ENCODE results near the gene FIGNL1.

The FIGNL1 gene

DNA sequence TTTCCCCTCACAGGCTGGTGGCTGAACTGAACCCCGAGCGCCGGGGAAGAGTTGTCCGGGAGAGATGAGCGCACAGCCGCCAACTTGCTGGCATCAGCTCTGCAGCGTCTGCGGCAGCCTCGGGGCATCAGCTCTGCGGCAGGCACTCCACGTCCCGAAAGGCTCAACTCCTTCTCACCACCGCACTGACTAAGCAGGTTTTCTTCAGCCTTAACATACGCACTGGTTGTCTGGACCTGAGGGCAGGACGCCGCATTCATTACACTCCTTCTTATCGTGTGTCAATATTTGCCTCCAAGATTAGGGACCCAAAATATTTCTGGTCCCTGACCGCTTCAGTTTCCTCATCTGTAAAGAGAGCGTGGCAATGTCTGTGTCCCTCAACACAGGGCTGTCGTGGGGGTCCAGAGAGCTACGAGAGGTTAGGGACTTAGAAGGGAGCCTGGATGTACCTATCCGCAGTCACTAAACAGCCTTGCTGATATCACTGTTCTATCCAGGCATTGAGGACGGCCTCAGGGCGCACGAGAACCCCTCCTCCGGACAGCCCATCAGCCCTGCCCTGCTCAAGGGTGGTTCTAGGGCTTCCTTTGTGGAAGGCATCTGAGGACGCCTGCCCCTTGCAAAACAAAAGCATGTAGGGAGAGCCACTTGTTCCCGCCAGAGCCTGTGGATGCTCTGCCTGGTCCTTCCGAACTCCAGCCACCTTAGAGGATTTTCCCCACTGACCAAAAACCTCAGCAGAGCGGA is 42.8 kb upstream of the FIGNL1 start:
- no peak for TF ChIP-seq CTCF (conservative IDR thresholded peaks at IDR 0.05; ENCODE audit: low read depth, low read length)
- H3K4me3 ChIP-seq (ENCODE audit: low read length) = no peak overlapping the region
- no peak for DNase-seq (ENCODE audit: low read depth)

DNA sequence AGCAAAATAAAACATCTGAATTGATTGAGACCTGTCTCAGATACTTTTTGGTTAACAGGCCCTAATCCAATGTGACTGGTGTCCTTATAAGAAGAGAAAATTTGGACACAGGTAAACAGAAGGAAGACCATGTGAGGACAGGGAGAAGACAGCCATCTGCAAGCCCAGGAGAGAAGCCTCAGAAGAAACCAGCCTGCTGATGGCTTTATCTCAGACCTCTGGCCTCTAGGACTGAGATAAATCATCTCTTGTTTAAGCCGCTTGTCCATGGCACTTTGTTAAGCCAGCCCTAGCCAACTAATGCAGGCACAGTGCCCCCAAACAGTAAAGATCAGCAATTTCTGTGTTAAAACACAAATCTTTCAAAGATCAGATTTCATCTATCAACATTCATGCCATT is 41.8 kb upstream of the FIGNL1 start:
- no peak overlapping the region for H3K4me3 ChIP-seq (ENCODE audit: low read length)
- DNase-seq (ENCODE audit: low read depth) = no peak
- TF ChIP-seq CTCF (conservative IDR thresholded peaks at IDR 0.05; ENCODE audit: low read depth, low read length) = no peak

- H3K4me3 ChIP-seq (ENCODE audit: low read length) = no peak overlapping the region
- no peak for DNase-seq (ENCODE audit: low read depth)
- no peak for TF ChIP-seq CTCF (conservative IDR thresholded peaks at IDR 0.05; ENCODE audit: low read depth, low read length)
Measured at GRCh38 chr7:50491209-50491608, 41.1 kb upstream of the FIGNL1 start.

- no peak for TF ChIP-seq CTCF (conservative IDR thresholded peaks at IDR 0.05; ENCODE audit: low read depth, low read length)
- no peak for DNase-seq (ENCODE audit: low read depth)
- no peak overlapping the region for H3K4me3 ChIP-seq (ENCODE audit: low read length)
Measured at GRCh38 chr7:50488379-50488778, 38.2 kb upstream of the FIGNL1 start.

DNA sequence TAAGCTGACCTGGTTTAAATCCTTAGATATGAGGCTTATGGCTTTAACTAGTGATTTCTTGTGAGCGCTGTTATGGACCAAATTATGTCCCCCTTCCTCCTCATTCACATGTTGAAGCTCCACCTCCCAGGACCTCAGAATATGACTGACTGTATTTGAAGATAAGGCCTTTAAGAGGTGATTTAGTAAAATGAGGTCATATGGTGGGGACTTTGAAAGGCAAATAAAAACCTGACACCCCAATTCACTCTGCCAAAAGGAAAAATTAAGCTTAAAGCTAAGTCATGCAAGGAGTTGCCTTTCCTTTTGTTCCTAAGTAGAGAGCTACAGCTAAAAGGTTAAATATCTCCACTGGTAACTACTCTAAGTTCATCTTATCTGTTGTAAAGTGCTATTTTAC is 36.4 kb upstream of the FIGNL1 start:
- DNase-seq (ENCODE audit: low read depth) = no peak
- TF ChIP-seq CTCF (conservative IDR thresholded peaks at IDR 0.05; ENCODE audit: low read depth, low read length) = no peak
- no peak overlapping the region for H3K4me3 ChIP-seq (ENCODE audit: low read length)

DNA sequence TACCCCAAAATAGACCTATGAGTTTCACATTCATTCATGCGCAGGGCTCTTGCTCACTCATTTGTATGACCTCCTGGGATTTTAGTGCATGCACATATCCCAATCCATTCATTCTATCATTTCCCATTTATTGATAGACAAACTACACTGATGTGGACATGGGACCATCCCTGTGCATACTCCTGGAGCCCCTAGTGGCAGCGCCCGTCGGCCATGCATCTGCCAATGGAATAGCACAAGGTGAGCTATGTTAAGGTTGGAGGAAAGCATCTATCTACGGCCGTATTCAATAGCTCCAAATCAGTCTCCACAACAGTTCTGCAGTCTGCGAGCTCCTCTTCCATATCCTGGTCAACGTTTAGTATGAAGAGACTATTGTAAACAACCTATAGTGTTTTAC is 31.7 kb upstream of the FIGNL1 start:
- DNase-seq (ENCODE audit: low read depth) = no peak
- H3K4me3 ChIP-seq (ENCODE audit: low read length) = no peak overlapping the region
- no peak for TF ChIP-seq CTCF (conservative IDR thresholded peaks at IDR 0.05; ENCODE audit: low read depth, low read length)

- H3K4me3 ChIP-seq (ENCODE audit: low read length) = no peak overlapping the region
- no peak for TF ChIP-seq CTCF (conservative IDR thresholded peaks at IDR 0.05; ENCODE audit: low read depth, low read length)
- no peak for DNase-seq (ENCODE audit: low read depth)
Measured at GRCh38 chr7:50480797-50481196, 30.6 kb upstream of the FIGNL1 start.

Measured in retinal pigment epithelial cell (primary cell).